Measurements from ENCODE around the gene EXOC4. TPM values are rescaled to one million over a fixed set of nuclear protein-coding genes. Genes with fewer than 3 reads are reported as not detected.

EXOC4 gene
- total and polyA plus RNA-seq, 2 of the 8 experiments (the other 6 are each of a cell fraction or from before 2014, with no cell fraction given) = 27.0 to 67.3 TPM

DNA sequence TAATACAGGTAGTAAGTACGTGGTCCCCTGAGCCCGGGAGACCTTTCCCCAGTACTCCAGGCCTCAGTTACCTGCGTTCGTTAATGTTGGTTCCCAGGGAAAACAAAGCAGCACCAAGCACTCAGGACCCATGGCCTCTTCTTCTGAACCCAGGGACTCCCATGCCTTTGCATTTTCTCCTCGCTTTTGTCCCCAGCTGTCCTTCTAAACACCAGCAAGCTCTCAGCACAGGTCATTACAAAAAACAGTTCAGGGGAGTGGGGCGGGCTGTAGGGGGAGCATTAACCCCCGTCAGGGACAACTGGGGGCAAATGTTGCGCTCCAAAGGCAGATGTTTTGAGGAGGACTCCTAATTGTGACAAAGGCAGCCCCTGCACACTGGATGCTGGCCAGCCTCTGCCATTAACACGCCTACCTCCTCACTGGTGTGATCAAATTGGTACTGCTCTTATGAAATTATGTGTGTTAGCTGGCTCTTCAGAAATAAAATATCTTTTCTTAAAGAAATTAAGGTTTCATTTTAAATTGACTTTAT, 793.8 kb downstream of the EXOC4 start:
- Histone ChIP-seq H2AK5ac (ENCODE audit: low read depth, low read length) (no peak overlapping the region), H4K20me1 (replicated peaks in 1 of 2; ENCODE audit: control insufficient read depth in 1 of 2, insufficient read depth in 2 of 2, low read length in 2 of 2) (no peaks in the 10 kb centered on the region), H2BK20ac (ENCODE audit: low read length) (no peak overlapping the region), H4K8ac (ENCODE audit: extremely low read depth, insufficient read depth, low read length) (no peak overlapping the region), H3K18ac (ENCODE audit: extremely low read depth, low read length) (peak overlapping the region; percentile 2; the same call in 1 of the 2 replicates), H2AFZ (ENCODE audit: low read length) (no peak overlapping the region), H2BK120ac (replicated peaks; ENCODE audit: low read depth, low read length) (no peak overlapping the region), H3K9ac (replicated peaks in 1 of 4; ENCODE audit: extremely low read depth in 1 of 4, low read depth in 3 of 4, low read length in 3 of 4) (no peak overlapping the region), H3K4me1 (replicated peaks in 1 of 4; ENCODE audit: control insufficient read depth in 3 of 4, insufficient read depth in 4 of 4, low read length in 3 of 4) (peaks cover 0 to 9% (median 2%) of the 10 kb centered on the region in 4 experiments; a peak in 3 of 7 replicates), H3K27ac (ENCODE audit: low read depth, low read length) (peak overlapping the region; percentile 16; the same call in 1 of the 2 replicates), H3K27me3 (replicated peaks in 1 of 4; ENCODE audit: control insufficient read depth in 3 of 4, extremely low read depth in 1 of 4, insufficient read depth in 3 of 4, low read length in 3 of 4) (no peaks in the 10 kb centered on the region), H2BK12ac (ENCODE audit: low read depth, low read length) (no peak overlapping the region; the same call in 1 of the 2 replicates), H4K91ac (replicated peaks; ENCODE audit: insufficient read length, low read length) (peak overlapping the region; percentile 11), H2BK15ac (ENCODE audit: low read length) (no peak overlapping the region), H3K4me3 (ENCODE audit: extremely low read depth in 1 of 4, insufficient read depth in 2 of 4, low read depth in 3 of 4, low read length in 4 of 4) (no peak overlapping the region), H3K9me3 (ENCODE audit: insufficient read depth in 2 of 2, low read depth in 1 of 2, low read length in 1 of 2) (0 out of 4 replicates have a peak, but pooled peaks cover 0 to 7% of the 10 kb centered on the region in 2 experiments), H3K23me2 (ENCODE audit: low read depth, low read length) (no peaks in the 10 kb centered on the region), H3K79me1 (ENCODE audit: low read depth, low read length) (no peaks in the 10 kb centered on the region), H3K14ac (ENCODE audit: insufficient read length) (no peak overlapping the region), H4K5ac (ENCODE audit: insufficient read length, low read depth, low read length) (no peak overlapping the region), H3K23ac (ENCODE audit: insufficient read length) (no peak overlapping the region), H3K4ac (replicated peaks; ENCODE audit: insufficient read length, low read depth, low read length) (no peak overlapping the region), H3K79me2 (ENCODE audit: control insufficient read depth in 1 of 2, insufficient read depth in 2 of 2, low read length in 2 of 2) (no peaks in the 10 kb centered on the region), H2BK5ac (ENCODE audit: low read depth, low read length) (peak overlapping the region; percentile 4; the same call in 1 of the 2 replicates), H3K36me3 (ENCODE audit: control insufficient read depth in 2 of 4, insufficient read depth in 4 of 4, low read length in 3 of 4) (no peaks in the 10 kb centered on the region), H3K4me2 (ENCODE audit: insufficient read depth in 1 of 2, low read depth in 2 of 2, low read length in 2 of 2) (no peak overlapping the region; a peak in 2 of 4 replicates), H3K56ac (replicated peaks; ENCODE audit: insufficient read length, low read depth, low read length) (no peak overlapping the region)
- FAIRE-seq (no peak), DNase-seq (ENCODE audit: low read depth in 1 of 2, low spot score in 2 of 2) (peak in 1 of 2 experiments; percentile 50)
- 73% methylated on average over 9 of the region's 9 CpGs; no CpG with 5 or more reads in 1 of the 2 experiments for WGBS, 2 experiments (ENCODE audit: extremely low coverage in 1 of 2, insufficient coverage in 1 of 2, insufficient read length in 1 of 2, insufficient replicate concordance in 2 of 2, low coverage in 1 of 2, low lambda C conversion rate in 2 of 2, missing lambda C conversion rate in 1 of 2)
- no peak for TF ChIP-seq POLR2AphosphoS5 (IDR thresholded peaks at IDR 0.05; ENCODE audit: low read depth, low read length)
- no peak for TF ChIP-seq TBP (IDR thresholded peaks at IDR 0.05; ENCODE audit: low read depth, low read length)
- TF ChIP-seq SRF (IDR thresholded peaks at IDR 0.05; ENCODE audit: low read depth, low read length) = no peak
- no peak for TF ChIP-seq ZNF274 (IDR thresholded peaks at IDR 0.05; ENCODE audit: borderline replicate concordance, extremely low read depth, low read length)
- TF ChIP-seq GTF2F1 (IDR thresholded peaks at IDR 0.05; ENCODE audit: borderline replicate concordance, low read depth, low read length) = no peak
- ChIA-PET POLR2A (ENCODE audit: partially characterized antibody) (no interaction called here), CTCF (ENCODE audit: partially characterized antibody) (interaction anchor here (0.9 to 2.8 kb wide), 3 partner anchors 10 to 30 kb away, joined by 3 to 7 read pairs (median 3); no protein-coding TSS in a partner anchor)
